Stomach (tissue), 4 donors: ENCODE data around the gene RESF1.

ENCODE experiments used
- POLR2A ChIP-seq, 4 donors: fragments of 450-650 bp; IDR thresholded peaks; one replicate each; pipeline ENCODE4 v1.6.1; 2016; ENCODE audit warnings: antibody characterized with exemption in 4 of 4, control low read depth in 2 of 4, mild to moderate bottlenecking in 1 of 4, moderate library complexity in 1 of 4
- POLR2AphosphoS5 ChIP-seq, 3 donors: sonication (generic); formaldehyde crosslinking; IDR thresholded peaks; one replicate each; pipeline ENCODE4 v1.6.1; 2016; ENCODE audit warnings: antibody characterized with exemption in 3 of 3

DNA sequence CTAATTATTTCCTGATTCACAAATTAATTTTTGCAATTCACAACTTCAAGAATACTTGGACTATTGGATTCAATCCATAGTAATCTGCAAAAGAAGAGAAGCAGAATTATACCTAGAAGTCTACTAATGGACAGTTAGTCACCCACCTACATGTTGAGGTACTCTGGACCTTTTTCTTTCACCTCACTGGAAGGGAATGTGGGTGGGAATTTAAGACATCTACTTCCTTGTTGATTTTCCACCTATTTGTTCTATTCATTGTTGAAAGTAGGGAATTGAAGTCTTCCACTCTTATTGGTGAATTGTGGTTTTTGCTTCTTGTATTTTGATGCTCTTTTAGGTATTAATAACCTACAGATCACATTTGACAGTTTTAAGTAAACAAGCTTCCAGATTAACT, 11.0 kb downstream of the RESF1 start:
- TF ChIP-seq POLR2AphosphoS5 (IDR thresholded peaks at IDR 0.05), result no peak
- TF ChIP-seq POLR2A (IDR thresholded peaks at IDR 0.05), result no peak
